NCI-H345 treated with DMSO at 0.1 percent for 48 hours (cell line): ENCODE data around the gene MTHFD2L.

Experiments
- DNase-seq: peaks from one replicate; lab custom pipeline; 2025; ENCODE audit not compliant: unreplicated experiment; lab: John Stamatoyannopoulos, UW

MTHFD2L gene

DNA sequence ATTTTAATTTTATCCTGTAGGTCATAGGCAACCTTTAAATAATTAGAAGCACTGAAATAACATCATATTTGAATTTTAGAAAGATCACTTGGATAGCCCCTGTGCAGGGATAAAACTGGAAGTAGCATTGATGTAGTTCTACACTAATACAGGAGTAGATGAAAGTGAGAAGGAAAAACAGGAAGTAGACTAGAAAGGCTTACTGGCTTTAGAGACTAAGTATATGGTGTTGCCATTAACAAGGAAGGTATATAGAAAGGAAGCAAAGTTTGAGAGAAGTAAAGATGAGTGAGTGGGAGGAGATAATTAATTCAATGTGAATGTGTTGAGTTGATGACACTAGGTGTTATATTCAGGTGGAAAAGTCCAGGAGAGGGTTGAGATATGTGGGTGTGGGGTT is 77.2 kb downstream of the MTHFD2L start:
- DNase-seq: no peak

DNA sequence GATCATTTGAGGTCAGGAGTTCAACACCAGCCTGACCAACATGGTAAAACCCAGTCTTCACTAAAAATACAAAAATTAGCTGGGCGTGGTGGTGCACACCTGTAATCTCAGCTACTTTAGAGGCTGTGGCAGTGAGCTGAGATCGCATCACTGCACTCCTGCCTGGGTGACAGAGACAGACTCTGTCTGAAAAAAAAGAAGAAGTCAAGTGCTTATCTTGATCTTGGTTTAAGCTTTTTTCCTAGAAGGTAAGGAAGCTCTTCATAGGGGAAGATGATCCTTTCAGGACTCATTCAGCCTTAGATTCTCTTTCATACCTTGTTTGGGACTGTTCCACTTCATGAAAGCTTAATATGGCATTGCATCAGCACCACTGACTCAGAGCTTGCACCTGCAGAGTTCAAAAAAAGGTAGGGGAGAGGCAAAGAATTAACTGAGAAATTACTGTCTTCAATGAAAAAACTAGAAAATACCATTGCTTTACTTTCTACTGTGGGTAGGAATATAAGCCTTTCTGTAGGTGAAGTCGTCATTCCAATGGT is 79.6 kb downstream of the MTHFD2L start:
- DNase-seq: no peak

DNA sequence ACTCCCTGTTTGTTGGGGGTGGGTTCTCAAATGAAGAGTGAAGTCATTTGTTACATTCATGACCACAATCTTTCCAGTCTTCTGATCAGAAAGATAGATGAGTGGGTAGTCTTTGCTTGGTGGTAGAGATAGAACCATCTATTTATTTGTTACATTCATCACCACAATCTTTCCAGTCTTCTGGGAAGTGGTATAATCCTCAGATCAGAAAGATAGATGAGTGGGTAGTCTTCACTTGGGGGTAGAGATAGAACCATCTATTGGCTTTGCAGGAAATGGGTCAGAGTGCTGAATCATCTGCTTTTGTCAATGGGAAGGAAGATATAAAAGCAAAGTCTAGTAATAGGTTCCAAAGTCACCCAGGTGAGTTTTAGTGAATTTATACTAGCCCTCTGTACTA is 86.1 kb downstream of the MTHFD2L start:
- no peak for DNase-seq

DNA sequence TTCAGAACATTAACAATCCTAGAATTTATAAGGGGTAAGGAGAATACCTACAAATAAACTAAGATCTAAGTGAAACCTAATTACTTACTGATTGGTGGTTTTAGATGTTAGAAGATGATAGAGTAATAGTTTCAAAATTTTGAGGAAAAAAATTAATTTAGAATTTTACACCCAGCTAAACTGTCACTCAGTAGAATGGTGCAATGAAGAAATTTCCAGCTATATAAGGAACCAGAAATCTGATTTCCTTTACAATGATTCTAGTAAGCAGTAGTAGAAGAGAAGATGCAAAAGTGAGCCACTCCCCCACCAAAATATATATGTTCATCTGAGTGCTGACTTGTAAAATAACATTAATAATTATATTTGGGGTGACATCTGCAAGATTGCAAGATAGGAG is 95.0 kb downstream of the MTHFD2L start:
- DNase-seq: no peak

DNA sequence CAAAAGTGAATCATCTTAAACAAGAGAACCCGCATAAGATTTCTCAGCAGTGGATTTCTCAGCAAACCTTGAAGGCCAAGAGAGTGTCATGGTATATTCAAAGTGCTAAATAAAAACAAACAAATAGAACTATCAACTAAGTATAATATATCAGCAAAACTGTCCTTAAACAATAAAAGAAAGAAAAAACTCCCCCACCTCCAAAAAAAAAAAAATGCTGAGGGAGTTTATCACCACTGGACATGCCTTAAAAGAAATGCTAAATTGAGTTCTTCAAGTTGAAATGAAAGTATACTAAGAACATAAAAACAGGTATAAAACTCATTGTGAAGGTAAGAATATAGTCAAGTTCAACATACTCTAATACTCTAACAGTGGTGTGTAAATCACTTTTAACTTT is 96.5 kb downstream of the MTHFD2L start:
- DNase-seq: no peak

DNA sequence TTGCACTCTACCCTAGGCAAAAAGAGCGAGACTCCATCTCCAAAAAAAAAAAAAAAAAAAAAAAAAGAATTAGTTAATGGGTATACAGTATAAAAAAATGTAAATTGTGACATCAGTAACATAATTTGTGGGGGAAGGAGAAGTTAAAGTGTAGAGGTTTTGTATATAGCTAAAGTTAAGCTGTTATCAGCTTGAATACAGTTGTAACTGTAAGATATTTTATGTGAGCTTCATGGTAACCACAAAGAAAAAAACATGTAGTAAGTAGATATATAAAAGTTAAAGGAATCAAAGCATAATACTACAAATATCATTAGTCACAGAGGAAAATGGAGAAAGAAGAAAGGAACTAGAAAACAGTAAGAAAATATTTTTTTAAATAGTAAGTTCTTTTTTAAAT is 97.2 kb downstream of the MTHFD2L start:
- no peak for DNase-seq

DNA sequence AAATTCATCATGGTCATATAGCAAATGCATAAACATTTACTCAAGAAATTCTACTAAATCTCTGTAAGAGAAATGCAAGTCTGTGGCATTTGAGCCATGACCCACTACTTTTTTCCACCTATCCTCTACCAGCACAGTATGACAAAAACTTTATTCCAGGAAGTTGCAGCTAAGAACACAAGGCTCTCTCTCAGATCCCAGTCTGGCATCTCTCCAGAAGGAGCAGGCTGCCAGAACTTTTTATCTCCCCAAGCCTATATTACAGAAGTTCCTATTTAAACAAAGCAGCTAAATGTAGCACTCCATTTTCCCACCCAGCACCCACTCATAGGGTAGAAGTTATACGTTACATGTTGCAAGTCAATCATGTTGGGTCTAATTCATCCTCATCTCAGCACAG is 101.0 kb downstream of the MTHFD2L start:
- no peak for DNase-seq

DNA sequence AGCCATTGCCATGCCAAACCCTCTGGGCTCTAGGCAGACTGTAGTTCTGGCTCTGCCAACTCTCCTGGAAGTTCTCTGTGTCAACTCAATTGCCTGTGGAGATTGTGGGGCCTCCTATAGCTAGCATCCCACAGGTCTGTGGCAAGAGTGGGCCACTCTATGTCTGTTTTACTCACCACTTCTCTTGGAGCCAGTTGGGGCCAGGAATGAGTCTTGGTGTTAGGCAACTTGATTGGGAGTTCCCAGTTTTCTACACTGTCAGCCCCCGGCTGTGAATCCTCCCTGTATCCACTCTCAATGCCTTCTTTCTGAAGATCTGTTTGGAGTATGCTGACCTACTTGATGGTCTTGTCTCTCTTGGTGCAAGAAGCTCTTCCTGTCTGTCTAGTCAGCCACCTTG is 102.1 kb downstream of the MTHFD2L start:
- DNase-seq: no peak

DNA sequence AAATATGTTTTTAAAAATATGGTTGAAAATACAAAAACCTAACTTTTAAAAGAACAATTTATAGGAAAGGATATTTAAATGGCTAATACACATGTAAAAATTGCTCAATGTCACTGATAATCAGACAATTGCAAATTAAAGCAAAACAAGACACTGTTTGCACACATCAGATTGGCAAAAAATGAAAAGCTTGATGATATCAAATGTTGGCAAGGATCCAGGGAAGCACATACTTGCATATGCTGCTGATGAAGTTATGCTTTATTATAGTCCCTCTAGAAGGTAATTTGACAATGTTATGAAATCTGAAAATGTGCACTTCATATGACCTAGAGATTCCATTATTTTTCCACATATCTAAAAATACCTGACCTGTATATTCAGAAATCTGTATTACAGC is 104.6 kb downstream of the MTHFD2L start:
- DNase-seq: no peak

DNA sequence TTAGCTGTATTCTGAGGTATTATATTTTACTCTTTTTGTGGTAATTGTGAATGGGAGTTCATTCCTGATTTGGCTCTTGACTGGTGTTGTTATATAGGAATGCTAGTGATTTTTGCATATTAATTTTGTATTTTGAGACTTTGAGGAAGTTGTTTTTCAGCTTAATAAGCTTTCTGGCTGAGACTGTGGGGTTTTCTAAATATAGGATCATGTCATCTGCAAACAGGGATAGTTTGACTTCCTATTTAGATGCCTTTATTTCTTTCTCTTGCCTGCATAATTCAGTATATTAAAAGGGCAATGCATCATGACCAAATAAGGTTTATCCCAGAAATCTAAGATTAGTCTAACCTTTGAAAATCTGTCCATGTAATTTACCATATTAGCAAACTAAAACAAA is 105.6 kb downstream of the MTHFD2L start:
- no peak for DNase-seq

DNA sequence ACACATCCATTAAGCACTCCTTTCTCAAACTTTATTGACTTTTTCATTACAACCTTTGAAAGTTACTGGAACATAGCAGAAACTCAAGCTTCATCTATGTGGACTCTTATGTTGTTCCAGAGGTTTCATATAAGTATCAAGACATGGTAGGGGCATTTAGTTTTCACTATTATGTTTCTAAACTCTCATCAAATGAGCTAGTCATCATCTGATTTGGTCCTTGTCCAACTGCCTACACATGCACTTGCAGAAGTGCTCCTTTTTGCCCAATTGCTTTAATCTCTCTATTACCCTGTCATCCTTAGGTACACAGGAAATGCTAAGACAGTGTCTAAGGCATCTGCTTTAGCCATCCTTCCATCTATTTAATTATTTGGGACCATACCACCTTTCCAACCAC is 108.2 kb downstream of the MTHFD2L start:
- DNase-seq: no peak

DNA sequence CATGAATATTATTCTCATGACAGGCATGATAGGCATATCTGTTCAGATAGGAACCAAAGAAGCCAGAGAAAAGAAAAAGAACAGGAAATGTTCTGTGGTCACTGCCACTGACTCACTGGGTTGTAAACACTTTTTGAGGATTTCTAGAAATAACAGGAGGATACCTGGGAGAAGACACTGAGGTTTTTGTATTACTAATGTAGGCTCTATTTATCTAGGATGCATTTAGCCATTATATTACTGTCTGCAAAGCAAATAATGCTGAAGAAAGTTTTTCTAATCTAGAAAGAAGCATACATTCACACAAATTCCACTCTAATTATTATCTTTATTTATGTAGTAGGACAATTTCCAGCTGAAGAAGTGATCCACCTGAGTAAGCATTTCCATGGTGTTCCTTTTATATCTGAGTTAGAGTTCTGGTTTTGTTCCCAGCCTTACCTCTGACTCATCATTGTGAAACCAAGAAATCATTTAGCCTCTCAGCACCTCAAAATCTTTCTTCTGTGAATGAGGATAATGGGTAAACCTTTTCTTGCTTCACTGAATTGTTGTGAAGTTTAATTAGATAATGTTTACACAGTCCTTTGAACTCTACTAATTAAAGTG is 110.2 kb downstream of the MTHFD2L start:
- no peak for DNase-seq

DNA sequence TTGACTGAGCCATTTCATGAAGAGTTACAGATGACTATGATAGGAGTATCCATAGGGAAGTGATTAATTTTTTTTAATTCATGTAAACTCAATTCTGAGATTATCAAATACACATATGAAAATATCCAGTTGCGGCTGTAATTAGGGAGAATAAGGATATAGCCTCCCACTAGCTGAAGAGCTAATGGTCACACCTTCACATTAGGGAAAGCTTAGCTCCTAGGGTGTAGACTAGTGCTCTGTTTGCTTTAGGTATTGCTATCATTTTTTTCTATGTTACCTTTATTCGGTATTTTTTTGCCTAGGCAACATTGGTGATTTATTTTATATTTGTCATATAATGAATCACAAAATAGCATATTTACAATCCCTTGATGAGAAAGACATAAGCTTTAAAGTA is 110.7 kb downstream of the MTHFD2L start:
- DNase-seq: no peak

DNA sequence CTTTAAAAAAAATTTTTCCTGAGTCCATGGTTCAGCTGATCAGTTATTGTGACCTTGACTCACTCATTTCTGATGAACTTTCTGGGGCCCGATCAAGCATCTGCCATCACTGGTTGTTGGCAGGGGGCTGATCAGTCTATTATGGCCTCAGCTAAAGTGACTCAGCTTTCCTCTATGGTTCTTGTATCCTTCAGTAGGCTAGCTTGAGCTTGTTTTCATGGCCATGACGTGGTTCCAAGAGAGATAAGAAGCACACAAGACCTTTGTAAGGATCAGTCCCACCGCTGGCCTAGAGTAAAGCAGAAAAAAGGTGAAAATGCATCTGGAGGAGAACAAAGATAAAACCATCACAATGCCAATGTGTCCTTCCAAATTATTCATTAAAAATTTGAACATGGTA is 120.6 kb downstream of the MTHFD2L start:
- no peak for DNase-seq

DNA sequence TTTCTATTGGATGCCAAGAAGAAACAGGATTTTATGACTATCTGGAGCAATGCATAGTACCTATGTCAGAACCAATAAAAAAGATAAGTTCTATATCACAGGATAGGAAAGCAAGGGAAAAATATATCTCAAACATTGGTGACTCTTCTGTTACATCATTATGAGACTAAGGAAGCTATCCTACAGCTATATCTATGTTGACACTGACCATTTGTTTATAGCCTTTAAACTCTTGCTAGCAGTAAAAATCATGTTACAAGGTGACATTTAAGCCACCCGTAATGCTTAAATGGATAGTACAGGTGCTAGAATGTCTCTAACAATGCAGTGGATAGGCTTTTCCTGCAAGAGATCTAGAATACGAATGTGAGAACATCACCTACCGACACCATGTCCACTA is 121.8 kb downstream of the MTHFD2L start:
- no peak for DNase-seq

DNA sequence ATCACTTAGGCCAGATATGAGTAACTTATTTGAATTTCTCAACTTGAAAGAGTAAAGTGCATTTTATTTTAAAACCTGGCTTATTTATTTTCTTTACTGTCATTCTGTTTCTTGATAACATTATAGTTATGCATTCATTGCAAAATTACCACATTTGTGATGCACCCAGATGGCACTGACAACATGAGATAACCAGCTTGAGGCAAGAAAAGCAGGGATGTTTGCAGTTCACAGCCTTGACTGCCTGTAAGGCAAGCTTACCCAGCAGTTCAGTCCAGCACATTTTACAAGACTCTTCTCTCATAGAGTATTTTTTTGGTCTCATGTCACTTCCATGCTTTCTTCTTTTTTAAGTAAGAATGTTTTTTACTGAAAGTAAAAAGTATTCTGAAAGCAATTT is 125.0 kb downstream of the MTHFD2L start:
- DNase-seq: no peak

DNA sequence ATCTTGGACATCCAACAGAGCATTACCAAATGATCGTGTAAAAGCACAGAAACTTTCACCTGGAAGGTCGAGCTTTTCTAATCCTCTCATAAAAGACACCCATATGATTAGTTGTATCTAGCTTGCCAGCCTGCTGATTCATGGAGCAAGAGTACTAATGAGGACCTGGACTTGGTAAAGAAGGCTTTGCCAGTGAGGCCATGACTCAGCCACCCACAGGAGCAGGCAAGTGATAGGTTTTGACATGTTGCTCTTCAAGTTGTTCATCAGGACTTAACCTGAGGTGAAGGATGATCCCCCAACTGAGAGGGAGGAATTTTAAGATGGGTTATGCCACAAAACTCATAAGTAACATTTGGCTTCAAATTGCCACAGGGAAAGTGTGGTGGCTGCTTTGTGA is 125.7 kb downstream of the MTHFD2L start:
- no peak for DNase-seq

DNA sequence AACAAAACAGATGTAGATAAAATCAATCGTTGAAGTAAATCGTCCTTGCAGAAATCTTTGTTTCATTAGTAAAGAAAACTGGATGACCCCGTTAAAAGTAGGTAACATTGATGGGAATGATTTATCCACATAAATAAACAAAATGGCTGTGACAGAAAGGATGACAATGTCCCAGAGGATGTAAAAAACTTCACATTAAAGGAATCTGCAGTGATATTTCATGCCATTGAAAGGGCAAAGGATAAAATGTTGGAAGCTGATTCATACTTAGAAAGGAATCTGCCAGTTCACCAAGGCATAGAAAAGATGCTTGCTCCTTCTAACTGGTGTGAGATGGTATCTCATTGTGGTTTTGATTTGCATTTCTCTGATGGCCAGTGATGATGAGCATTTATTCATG is 126.1 kb downstream of the MTHFD2L start:
- DNase-seq: no peak

DNA sequence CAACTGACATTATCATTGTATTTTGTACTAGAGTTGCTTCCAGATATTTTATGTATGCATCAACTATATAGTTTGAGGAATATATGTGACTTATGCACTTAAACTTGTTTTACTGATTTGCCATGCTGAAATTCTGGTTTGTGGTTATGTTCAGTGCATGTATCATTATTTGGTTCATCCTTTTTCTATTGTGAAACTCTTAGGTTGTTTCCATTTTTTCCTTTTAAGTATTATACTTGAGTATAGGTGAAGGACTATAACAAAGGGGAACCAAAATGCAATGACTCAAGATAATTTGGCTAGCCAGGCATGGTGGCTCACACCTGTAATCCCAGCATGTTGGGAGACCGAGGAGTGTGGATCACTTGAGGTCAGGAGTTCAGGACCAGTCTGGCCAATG is 129.2 kb downstream of the MTHFD2L start:
- no peak for DNase-seq

DNA sequence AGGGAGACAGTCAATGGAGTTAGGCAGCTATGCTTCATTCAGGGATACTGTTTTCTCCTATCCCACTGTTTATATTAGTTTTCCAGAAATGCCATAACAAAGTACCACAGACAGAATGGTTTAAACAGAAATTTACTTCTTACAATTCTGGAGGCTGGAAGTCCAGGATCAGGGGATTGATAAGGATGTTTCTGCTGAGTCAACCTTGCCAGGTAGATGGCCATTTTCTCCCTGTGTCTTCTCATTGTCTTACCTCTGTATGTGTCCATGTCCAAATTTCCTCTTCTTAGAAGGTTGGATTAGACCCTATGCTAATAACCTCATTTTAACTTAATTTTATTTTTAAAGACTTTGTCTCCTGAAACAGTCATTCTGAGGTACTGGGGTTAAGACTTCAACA is 129.9 kb downstream of the MTHFD2L start:
- no peak for DNase-seq

DNA sequence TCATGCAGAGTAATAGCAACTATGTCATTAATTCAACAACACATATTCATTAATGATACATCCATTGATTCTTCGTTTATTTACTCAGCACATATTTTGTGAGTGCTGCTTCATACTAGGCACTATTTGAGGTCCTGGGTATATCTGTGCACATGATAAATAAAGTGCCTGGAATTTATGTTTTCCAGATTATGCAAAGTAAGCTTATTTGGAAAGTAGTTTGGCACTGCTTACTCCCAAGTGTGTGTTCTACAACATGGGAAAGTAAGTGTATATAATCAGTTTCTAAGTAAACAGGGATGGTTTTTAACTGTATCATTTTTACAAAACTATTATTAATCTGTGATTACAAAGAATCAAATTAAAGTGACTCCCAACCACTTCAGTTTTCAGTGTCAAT is 133.6 kb downstream of the MTHFD2L start:
- DNase-seq: no peak

DNA sequence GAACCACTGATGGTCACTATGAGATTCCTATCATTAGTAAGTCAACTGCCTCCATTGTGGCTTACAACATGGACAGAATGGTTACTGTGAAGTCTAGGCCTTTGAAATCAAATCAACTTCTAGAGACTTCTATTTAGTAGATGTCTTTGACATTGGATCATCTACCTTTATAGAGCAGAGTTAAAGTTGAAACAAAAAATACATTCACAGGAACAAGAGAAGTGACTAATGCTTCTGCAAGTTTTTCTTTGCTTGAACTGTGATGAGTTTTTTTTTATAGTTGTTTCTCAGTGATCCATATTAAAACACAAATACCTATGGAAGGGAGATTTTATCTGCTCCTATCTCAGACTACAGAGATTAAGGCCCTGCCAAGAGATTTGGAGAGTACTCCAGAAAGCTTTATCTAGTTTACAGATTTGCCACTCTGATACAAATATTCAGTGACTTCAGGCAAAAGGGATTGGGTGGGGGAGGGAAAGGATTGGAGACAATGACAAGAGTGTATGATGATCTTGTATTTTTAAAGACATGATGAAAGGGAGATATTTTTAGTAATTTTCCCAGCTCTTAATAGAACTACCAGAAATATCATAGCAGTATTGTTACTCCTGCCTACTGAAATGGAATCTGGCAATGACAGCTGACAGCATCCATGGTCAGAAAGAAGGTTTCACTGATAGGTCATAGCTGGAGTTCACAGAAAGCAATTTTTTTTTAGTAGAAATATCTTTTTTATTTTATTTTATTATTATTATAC is 134.4 kb downstream of the MTHFD2L start:
- no peak for DNase-seq

DNA sequence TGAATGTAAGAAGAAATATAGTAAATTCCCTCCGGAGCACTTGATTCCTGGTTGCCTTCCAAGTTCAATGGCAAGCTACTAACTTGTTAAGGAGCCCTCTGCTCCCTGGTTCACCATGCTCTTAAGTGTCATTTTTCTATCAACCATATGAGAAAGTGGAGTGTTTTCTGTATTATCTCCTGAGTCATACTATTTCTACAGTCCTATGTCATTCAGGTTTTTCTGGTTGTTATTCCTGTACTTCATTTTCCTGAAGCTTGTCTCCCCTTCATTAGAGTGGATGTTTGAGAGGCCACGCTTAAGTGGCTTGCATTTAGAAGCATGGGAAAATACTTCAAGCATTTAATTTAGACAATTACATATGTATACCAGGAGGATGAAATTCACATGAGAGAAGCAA is 135.6 kb downstream of the MTHFD2L start:
- no peak for DNase-seq
